ENCODE data around the gene ALS2CL.

DNA sequence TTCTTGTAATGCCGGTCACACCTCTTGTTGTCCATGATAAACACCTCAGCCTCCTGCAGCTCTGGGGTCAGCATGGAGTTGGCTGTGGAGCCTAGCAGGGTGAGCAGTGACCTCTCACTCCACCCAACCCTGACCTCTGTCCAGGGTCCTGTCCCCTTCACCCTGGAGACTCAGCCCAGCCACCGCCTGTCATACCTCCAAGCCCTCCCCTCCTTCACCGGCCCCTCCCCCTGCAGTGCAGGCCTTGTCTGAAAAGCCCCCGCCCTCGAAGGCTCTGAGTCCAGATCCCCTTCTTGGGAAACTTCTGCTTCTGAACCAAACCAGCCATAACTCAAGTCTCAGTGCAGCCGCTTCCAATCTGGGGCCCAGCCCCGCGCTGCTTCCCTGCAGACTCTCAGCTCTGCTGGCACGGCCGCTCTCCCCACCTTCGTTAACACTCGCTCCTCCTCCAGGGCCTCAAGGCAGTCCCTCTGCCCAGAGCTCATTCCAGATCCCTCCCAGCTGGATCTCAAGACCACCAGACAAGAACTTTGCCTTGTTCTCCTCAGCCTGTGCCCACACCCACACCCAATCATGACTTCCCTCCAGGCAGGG lies 49.6 kb upstream of the ALS2CL start:
- TF ChIP-seq, protein P1, sequence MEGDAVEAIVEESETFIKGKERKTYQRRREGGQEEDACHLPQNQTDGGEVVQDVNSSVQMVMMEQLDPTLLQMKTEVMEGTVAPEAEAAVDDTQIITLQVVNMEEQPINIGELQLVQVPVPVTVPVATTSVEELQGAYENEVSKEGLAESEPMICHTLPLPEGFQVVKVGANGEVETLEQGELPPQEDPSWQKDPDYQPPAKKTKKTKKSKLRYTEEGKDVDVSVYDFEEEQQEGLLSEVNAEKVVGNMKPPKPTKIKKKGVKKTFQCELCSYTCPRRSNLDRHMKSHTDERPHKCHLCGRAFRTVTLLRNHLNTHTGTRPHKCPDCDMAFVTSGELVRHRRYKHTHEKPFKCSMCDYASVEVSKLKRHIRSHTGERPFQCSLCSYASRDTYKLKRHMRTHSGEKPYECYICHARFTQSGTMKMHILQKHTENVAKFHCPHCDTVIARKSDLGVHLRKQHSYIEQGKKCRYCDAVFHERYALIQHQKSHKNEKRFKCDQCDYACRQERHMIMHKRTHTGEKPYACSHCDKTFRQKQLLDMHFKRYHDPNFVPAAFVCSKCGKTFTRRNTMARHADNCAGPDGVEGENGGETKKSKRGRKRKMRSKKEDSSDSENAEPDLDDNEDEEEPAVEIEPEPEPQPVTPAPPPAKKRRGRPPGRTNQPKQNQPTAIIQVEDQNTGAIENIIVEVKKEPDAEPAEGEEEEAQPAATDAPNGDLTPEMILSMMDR (IDR thresholded peaks at IDR 0.05; ENCODE audit: extremely low read depth in 1 of 2, insufficient read depth in 1 of 2, low read depth in 1 of 2, low read length in 2 of 2), result no peak
- TF ChIP-seq EZH2 (IDR thresholded peaks at IDR 0.05; ENCODE audit: borderline replicate concordance, low read depth, low read length, severe bottlenecking) (no peak), JUN (IDR thresholded peaks at IDR 0.05; ENCODE audit: borderline replicate concordance, insufficient read depth, insufficient read length, low read depth) (no peak), POLR2A (IDR thresholded peaks at IDR 0.05; ENCODE audit: low read depth, low read length) (no peak), POLR2AphosphoS5 (IDR thresholded peaks at IDR 0.05; ENCODE audit: insufficient read depth, low read depth, low read length) (no peak)
- TF ChIP-seq, protein P2, sequence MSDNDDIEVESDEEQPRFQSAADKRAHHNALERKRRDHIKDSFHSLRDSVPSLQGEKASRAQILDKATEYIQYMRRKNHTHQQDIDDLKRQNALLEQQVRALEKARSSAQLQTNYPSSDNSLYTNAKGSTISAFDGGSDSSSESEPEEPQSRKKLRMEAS (IDR thresholded peaks at IDR 0.05; ENCODE audit: insufficient read depth, insufficient read length), result no peak

Data from endothelial cell of umbilical vein (primary cell).